ENCODE measurements around the gene NUDT19. TPM values are rescaled to one million over a fixed set of nuclear protein-coding genes. Genes with fewer than 3 reads are reported as not detected.
"Not testable (repeated sequence)": the region's sequence is repeated elsewhere in the genome, so short reads cannot be mapped to it uniquely, and the experiment has no call there.

The NUDT19 gene
- total RNA-seq, 1 donor from 2014 or later, result 5.3 TPM

DNA sequence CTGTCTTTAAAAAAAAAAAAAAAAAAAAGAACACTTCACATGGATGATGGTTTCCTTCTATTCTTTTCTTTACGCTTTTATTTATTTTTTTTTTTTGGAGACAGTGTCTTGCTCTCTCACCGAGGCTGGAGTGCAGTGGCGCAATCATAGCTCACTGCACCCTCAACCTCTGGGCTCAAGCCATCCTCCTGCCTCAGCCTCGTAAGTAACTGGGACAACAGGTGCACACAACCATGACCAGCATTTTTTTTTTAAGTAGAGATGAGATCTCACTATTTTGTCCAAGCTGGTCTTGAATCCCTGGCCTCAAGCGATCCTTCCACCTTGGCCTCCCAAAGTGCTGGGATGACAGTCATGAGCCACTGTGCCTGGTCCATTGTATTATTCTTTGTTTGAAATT lies 41.0 kb upstream of the NUDT19 start:
- no peaks in the 10 kb centered on the region for H3K9me3 Mint-ChIP-seq (ENCODE audit: unreplicated experiment)
- no peak overlapping the region for H3K4me3 Mint-ChIP-seq (ENCODE audit: unreplicated experiment)
- TF ChIP-seq, protein P1, sequence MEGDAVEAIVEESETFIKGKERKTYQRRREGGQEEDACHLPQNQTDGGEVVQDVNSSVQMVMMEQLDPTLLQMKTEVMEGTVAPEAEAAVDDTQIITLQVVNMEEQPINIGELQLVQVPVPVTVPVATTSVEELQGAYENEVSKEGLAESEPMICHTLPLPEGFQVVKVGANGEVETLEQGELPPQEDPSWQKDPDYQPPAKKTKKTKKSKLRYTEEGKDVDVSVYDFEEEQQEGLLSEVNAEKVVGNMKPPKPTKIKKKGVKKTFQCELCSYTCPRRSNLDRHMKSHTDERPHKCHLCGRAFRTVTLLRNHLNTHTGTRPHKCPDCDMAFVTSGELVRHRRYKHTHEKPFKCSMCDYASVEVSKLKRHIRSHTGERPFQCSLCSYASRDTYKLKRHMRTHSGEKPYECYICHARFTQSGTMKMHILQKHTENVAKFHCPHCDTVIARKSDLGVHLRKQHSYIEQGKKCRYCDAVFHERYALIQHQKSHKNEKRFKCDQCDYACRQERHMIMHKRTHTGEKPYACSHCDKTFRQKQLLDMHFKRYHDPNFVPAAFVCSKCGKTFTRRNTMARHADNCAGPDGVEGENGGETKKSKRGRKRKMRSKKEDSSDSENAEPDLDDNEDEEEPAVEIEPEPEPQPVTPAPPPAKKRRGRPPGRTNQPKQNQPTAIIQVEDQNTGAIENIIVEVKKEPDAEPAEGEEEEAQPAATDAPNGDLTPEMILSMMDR (IDR thresholded peaks at IDR 0.05; ENCODE audit: unreplicated experiment), result no peak

DNA sequence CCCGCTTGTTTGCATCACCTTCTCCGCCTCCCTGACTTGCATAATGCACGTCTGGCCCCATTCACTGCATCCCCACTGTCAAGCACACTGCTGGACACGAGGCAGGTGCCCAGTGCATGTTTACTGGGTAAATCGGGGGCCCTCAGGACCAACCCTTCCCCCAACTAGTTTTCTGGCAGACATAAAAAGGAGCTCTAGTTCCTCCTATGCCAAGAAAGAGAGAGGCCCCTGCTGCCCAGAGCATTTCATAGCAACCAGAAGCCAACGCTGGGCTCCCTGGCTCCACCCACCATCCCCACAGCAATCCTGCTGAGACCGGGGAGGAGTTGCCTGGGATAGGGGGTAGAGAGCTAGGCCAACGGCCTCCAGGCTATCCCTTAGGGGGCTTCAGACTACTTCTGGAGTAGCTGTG lies 39.9 kb upstream of the NUDT19 start:
- TF ChIP-seq, protein P1 (IDR thresholded peaks at IDR 0.05; ENCODE audit: unreplicated experiment), result no peak
- Mint-ChIP-seq H3K9me3 (ENCODE audit: unreplicated experiment) (no peaks in the 10 kb centered on the region), H3K27ac (ENCODE audit: unreplicated experiment) (no peak overlapping the region), H3K27me3 (ENCODE audit: unreplicated experiment) (peaks cover 7% of the 10 kb centered on the region), H3K36me3 (ENCODE audit: low read depth, unreplicated experiment) (peaks cover 8% of the 10 kb centered on the region), H3K4me1 (ENCODE audit: unreplicated experiment) (no peaks in the 10 kb centered on the region), H3K4me3 (ENCODE audit: unreplicated experiment) (peak overlapping the region; percentile 62)
- DNase-seq (ENCODE audit: low spot score), result no peak

More for the DNA sequence above, 41.0 kb upstream of the NUDT19 start:
- Mint-ChIP-seq H3K36me3 (ENCODE audit: low read depth, unreplicated experiment) (peaks cover 8% of the 10 kb centered on the region), H3K27me3 (ENCODE audit: unreplicated experiment) (peaks cover 5% of the 10 kb centered on the region), H3K4me1 (ENCODE audit: unreplicated experiment) (no peaks in the 10 kb centered on the region), H3K27ac (ENCODE audit: unreplicated experiment) (no peak overlapping the region)
- no peak for DNase-seq (ENCODE audit: low spot score)

GRCh38 chr19:32652331-32652730 lies 39.3 kb upstream of the NUDT19 start:
- not testable (repeated sequence) for H3K9me3 Mint-ChIP-seq (ENCODE audit: unreplicated experiment); H3K27me3 Mint-ChIP-seq (ENCODE audit: unreplicated experiment); H3K4me1 Mint-ChIP-seq (ENCODE audit: unreplicated experiment); H3K4me3 Mint-ChIP-seq (ENCODE audit: unreplicated experiment); DNase-seq (ENCODE audit: low spot score); H3K27ac Mint-ChIP-seq (ENCODE audit: unreplicated experiment); H3K36me3 Mint-ChIP-seq (ENCODE audit: low read depth, unreplicated experiment)

GRCh38 chr19:32652894-32653598 lies 38.6 kb upstream of the NUDT19 start:
- TF ChIP-seq, protein P1 (IDR thresholded peaks at IDR 0.05; ENCODE audit: unreplicated experiment), result no peak
- Mint-ChIP-seq H3K36me3 (ENCODE audit: low read depth, unreplicated experiment) (peaks cover 3% of the 10 kb centered on the region), H3K27me3 (ENCODE audit: unreplicated experiment) (peaks cover 7% of the 10 kb centered on the region), H3K4me1 (ENCODE audit: unreplicated experiment) (no peaks in the 10 kb centered on the region), H3K4me3 (ENCODE audit: unreplicated experiment) (no peak overlapping the region), H3K27ac (ENCODE audit: unreplicated experiment) (no peak overlapping the region), H3K9me3 (ENCODE audit: unreplicated experiment) (no peaks in the 10 kb centered on the region)
- no peak for DNase-seq (ENCODE audit: low spot score)

DNA sequence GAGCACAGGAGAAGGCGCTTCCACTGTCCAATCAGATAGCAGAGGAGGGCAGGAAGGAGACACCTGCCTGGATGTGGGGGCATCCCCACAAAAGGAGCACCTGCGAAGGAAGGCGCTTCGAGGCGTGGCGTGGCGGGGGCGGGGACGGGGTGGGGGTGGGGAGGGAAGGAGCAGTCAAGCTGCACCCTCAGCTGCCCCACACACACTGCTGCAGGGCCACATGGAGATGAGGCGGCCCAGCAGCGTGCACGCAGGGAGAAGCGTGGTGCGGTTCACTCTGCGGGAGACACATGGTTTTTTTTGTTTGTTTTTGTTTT lies 38.1 kb upstream of the NUDT19 start:
- peaks cover 3% of the 10 kb centered on the region for H3K36me3 Mint-ChIP-seq (ENCODE audit: low read depth, unreplicated experiment)
- no peak for DNase-seq (ENCODE audit: low spot score)

DNA sequence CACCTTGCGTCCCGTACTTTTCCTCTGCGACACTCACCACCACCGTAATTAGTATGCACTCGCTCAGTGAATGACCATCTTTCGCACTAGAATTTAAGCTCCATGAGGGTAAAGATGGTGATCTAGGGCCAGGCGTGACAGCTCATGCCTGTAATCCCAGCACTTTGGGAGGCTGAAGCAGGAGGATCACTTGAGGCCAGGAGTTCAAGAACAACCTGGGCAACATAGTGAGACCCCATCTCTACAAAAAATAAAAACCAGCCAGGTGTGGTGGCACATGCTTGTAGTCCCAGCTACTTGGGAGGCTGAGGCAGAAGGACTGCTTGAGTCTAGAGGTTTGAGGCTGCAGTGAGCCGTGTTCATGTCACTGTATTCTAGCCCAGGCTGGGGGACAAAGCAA lies 35.2 kb upstream of the NUDT19 start:
- DNase-seq (ENCODE audit: low spot score); H3K36me3 Mint-ChIP-seq (ENCODE audit: low read depth, unreplicated experiment); H3K27ac Mint-ChIP-seq (ENCODE audit: unreplicated experiment); H3K27me3 Mint-ChIP-seq (ENCODE audit: unreplicated experiment); H3K4me1 Mint-ChIP-seq (ENCODE audit: unreplicated experiment); H3K4me3 Mint-ChIP-seq (ENCODE audit: unreplicated experiment); H3K9me3 Mint-ChIP-seq (ENCODE audit: unreplicated experiment): not testable (repeated sequence)

More for the DNA sequence above, 38.1 kb upstream of the NUDT19 start:
- Mint-ChIP-seq H3K27me3 (ENCODE audit: unreplicated experiment) (peaks cover 7% of the 10 kb centered on the region), H3K27ac (ENCODE audit: unreplicated experiment) (no peak overlapping the region), H3K4me1 (ENCODE audit: unreplicated experiment) (no peaks in the 10 kb centered on the region), H3K4me3 (ENCODE audit: unreplicated experiment) (no peak overlapping the region), H3K9me3 (ENCODE audit: unreplicated experiment) (no peaks in the 10 kb centered on the region)
- TF ChIP-seq, protein P1 (IDR thresholded peaks at IDR 0.05; ENCODE audit: unreplicated experiment), result no peak
